Measurements from ENCODE around the gene HID1.

- TF ChIP-seq CTCF (conservative IDR thresholded peaks at IDR 0.05; ENCODE audit: low read depth, low read length) = peak; percentile 23; the same call in 1 of the 2 replicates
- 0 out of 2 replicates have a peak, but pooled peaks have one; percentile 15 for TF ChIP-seq RAD21 (IDR thresholded peaks at IDR 0.05; ENCODE audit: low read length)
- no peak for TF ChIP-seq USF2 (IDR thresholded peaks at IDR 0.05; ENCODE audit: low read depth, low read length)
- no peak for TF ChIP-seq MXI1 (IDR thresholded peaks at IDR 0.05; ENCODE audit: borderline replicate concordance, low read depth, low read length)
- TF ChIP-seq POLR2A (IDR thresholded peaks at IDR 0.05; ENCODE audit: low read depth, low read length) = no peak
- no peak for TF ChIP-seq MAFK (IDR thresholded peaks at IDR 0.05; ENCODE audit: low read depth, low read length)
- no peak for TF ChIP-seq RCOR1 (IDR thresholded peaks at IDR 0.05; ENCODE audit: insufficient replicate concordance, low read length)
- TF ChIP-seq SMC3 (IDR thresholded peaks at IDR 0.05; ENCODE audit: low read depth, low read length) = no peak
- TF ChIP-seq MAZ (IDR thresholded peaks at IDR 0.05; ENCODE audit: borderline replicate concordance, low read depth, low read length) = no peak
- TF ChIP-seq RFX5 (IDR thresholded peaks at IDR 0.05; ENCODE audit: low read depth, low read length) = no peak
- TF ChIP-seq CEBPB (IDR thresholded peaks at IDR 0.05; ENCODE audit: low read depth, low read length) = no peak
- no peak for TF ChIP-seq ELK1 (IDR thresholded peaks at IDR 0.05; ENCODE audit: borderline replicate concordance, low read depth, low read length)
Measured at GRCh38 chr17:74919440-74920305, 52.9 kb downstream of the HID1 start.
